Measurements from ENCODE around the gene WAC. TPM values are rescaled to one million over a fixed set of nuclear protein-coding genes. Genes with fewer than 3 reads are reported as not detected.
"Not testable (repeated sequence)": the region's sequence is repeated elsewhere in the genome, so short reads cannot be mapped to it uniquely, and the experiment has no call there.

The WAC gene
- total and polyA plus RNA-seq, 9 of the 15 experiments (the other 6 are each of a cell fraction or from before 2014, with no cell fraction given), result 24.8 to 123 (median 78.2) TPM

GRCh38 chr10:28490256-28490865, 42.6 kb upstream of the WAC start:
- intact Hi-C loops (cut with micrococcal nuclease), result loop anchor here (5.0 kb wide), 1 partner anchor 42 kb away; the partner anchor contains the start of gene WAC
- ATAC-seq, FAIRE-seq: not testable (repeated sequence)

DNA sequence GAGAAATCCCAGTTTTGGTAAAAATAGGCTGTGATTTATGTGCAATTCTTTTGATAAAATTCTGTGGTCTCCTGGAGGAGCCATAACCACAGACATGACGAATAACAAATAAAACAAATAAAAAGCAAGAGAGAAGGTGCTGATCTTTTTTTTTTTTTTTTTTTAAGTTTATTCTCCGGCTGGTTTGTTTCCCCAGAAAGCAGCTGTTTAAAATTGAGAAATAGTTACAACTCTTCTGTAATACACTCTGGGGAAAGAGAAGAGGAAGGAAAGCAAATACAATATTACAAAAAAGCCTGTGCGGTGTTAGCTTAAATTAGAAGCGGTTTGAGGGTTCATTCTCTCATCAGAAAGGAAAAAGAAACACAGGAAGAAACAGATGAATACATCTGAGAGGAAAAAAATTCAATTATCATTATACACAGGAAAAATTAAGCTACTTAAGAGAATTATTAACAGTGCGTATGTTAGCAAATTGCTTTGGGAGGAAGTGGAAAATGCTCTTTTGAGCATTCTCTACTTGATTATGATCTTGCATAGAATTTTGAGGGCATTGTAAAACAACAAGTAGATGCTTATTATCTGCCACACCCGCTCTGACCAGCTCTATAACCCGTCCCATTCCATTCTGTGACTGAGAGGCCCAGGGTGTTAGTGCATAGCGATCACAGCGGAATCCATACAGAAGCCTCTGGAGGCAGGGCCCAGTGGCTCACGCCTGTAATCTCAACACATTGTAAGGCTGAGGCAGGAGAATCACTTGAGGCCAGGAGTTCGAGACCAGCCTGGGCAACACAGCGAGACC, 40.6 kb upstream of the WAC start:
- Histone ChIP-seq H3K4me3 (no peak overlapping the region), H3K27me3 (ENCODE audit: control insufficient read depth in 2 of 2, insufficient read depth in 2 of 2, low read length in 2 of 2) (no peaks in the 10 kb centered on the region), H2AFZ (ENCODE audit: low read depth, low read length) (no peak overlapping the region), H3K79me2 (ENCODE audit: control insufficient read depth, insufficient read depth, low read length) (no peaks in the 10 kb centered on the region), H3K9me1 (ENCODE audit: control insufficient read depth, insufficient read depth, low read length) (no peaks in the 10 kb centered on the region), H3K4me2 (ENCODE audit: insufficient read depth, low read length) (no peak overlapping the region), H3K9ac (ENCODE audit: insufficient read depth in 1 of 2, low read depth in 2 of 2, low read length in 2 of 2) (no peak overlapping the region), H3K4me1 (replicated peaks in 1 of 2; ENCODE audit: control insufficient read depth in 2 of 2, insufficient read depth in 2 of 2, low read length in 2 of 2) (peaks cover 13 to 27% of the 10 kb centered on the region in 2 experiments; a peak in 4 of 5 replicates), H4K20me1 (replicated peaks; ENCODE audit: control insufficient read depth, insufficient read depth, low read length) (no peaks in the 10 kb centered on the region), H3K36me3 (ENCODE audit: control insufficient read depth, insufficient read depth, low read length) (no peaks in the 10 kb centered on the region), H3K9me3 (replicated peaks; ENCODE audit: control insufficient read depth, insufficient read depth, low read depth, low read length) (no peaks in the 10 kb centered on the region), H3K27ac (ENCODE audit: extremely low read depth, low read depth, low read length) (no peak overlapping the region)
- CTCF ChIA-PET (ENCODE audit: low intra/inter-chr PET ratio), result interaction anchor here (0.6 kb wide), 2 partner anchors 56 to 271 kb away, joined by 3 to 4 read pairs; no protein-coding TSS in a partner anchor
- ATAC-seq, result no peak
- no TSS peak for BruUV-seq (replicated peaks)
- POLR2A ChIA-PET, result interaction anchor here (0.6 to 0.9 kb wide), 2 partner anchors 13 to 56 kb away, joined by 3 read pairs; no protein-coding TSS in a partner anchor
- no peak for DNase-seq (ENCODE audit: extremely low read depth in 1 of 4, low spot score in 3 of 4)
- in situ Hi-C loops (cut with MboI), result no loop called here
- TF ChIP-seq FUS (optimal IDR thresholded peaks at IDR 0.05; ENCODE audit: low read depth, low read length) (no peak), ZNF121 (CRISPR knock-in tag; conservative IDR thresholded peaks at IDR 0.05) (0 out of 2 replicates have a peak, but pooled peaks have one; percentile 11), SOX6 (IDR thresholded peaks at IDR 0.05) (no peak), RBM17 (IDR thresholded peaks at IDR 0.05; ENCODE audit: borderline replicate concordance, low read depth, low read length) (no peak), HDAC1 (IDR thresholded peaks at IDR 0.05) (no peak), ZNF717 (CRISPR knock-in tag; IDR thresholded peaks at IDR 0.05) (no peak), ZNF696 (CRISPR knock-in tag; conservative IDR thresholded peaks at IDR 0.05) (no peak), NEUROD1 (IDR thresholded peaks at IDR 0.05; ENCODE audit: borderline replicate concordance, low read depth, low read length, partially characterized antibody) (no peak), RBM34 (IDR thresholded peaks at IDR 0.05; ENCODE audit: borderline replicate concordance, insufficient read depth, low read length) (no peak)
- TF ChIP-seq, protein P1, sequence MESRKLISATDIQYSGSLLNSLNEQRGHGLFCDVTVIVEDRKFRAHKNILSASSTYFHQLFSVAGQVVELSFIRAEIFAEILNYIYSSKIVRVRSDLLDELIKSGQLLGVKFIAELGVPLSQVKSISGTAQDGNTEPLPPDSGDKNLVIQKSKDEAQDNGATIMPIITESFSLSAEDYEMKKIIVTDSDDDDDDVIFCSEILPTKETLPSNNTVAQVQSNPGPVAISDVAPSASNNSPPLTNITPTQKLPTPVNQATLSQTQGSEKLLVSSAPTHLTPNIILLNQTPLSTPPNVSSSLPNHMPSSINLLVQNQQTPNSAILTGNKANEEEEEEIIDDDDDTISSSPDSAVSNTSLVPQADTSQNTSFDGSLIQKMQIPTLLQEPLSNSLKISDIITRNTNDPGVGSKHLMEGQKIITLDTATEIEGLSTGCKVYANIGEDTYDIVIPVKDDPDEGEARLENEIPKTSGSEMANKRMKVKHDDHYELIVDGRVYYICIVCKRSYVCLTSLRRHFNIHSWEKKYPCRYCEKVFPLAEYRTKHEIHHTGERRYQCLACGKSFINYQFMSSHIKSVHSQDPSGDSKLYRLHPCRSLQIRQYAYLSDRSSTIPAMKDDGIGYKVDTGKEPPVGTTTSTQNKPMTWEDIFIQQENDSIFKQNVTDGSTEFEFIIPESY (CRISPR knock-in tag; IDR thresholded peaks at IDR 0.05), result peak; percentile 46; the same call in 1 of the 2 replicates
- TF ChIP-seq, protein P2, sequence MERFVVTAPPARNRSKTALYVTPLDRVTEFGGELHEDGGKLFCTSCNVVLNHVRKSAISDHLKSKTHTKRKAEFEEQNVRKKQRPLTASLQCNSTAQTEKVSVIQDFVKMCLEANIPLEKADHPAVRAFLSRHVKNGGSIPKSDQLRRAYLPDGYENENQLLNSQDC (CRISPR knock-in tag; IDR thresholded peaks at IDR 0.05), result no peak
- FAIRE-seq, result no peak
- 59% methylated on average over 11 of the region's 12 CpGs for WGBS (ENCODE audit: insufficient coverage, low coverage, missing lambda C conversion rate)
- intact Hi-C loops (cut with micrococcal nuclease), result loop anchor here (5.0 kb wide), 1 partner anchor 40 kb away; the partner anchor contains the start of gene WAC

More at GRCh38 chr10:28490256-28490865, 42.6 kb upstream of the WAC start:
- in situ Hi-C loops (cut with MboI); H3K36me3 ChIP-seq (ENCODE audit: control insufficient read depth, insufficient read depth, low read length); H3K9ac ChIP-seq (ENCODE audit: insufficient read depth in 1 of 2, low read depth in 2 of 2, low read length in 2 of 2); H3K4me2 ChIP-seq (ENCODE audit: insufficient read depth, low read length); H3K9me3 ChIP-seq (replicated peaks; ENCODE audit: control insufficient read depth, insufficient read depth, low read depth, low read length); H3K4me3 ChIP-seq; H3K9me1 ChIP-seq (ENCODE audit: control insufficient read depth, insufficient read depth, low read length); BruUV-seq (replicated peaks); CTCF ChIA-PET (ENCODE audit: low intra/inter-chr PET ratio); H4K20me1 ChIP-seq (replicated peaks; ENCODE audit: control insufficient read depth, insufficient read depth, low read length); H3K27ac ChIP-seq (ENCODE audit: extremely low read depth, low read depth, low read length); H3K79me2 ChIP-seq (ENCODE audit: control insufficient read depth, insufficient read depth, low read length); H3K27me3 ChIP-seq (ENCODE audit: control insufficient read depth in 2 of 2, insufficient read depth in 2 of 2, low read length in 2 of 2); POLR2A ChIA-PET; DNase-seq (ENCODE audit: extremely low read depth in 1 of 4, low spot score in 3 of 4): not testable (repeated sequence)
- 31% methylated on average over 2 of the region's 2 CpGs for WGBS (ENCODE audit: insufficient coverage, low coverage, missing lambda C conversion rate)
- TF ChIP-seq ZNF146 (CRISPR knock-in tag; IDR thresholded peaks at IDR 0.05; ENCODE audit: unreplicated experiment), result peak; percentile 61
- TF ChIP-seq MAFG (tag; conservative IDR thresholded peaks at IDR 0.05), result 0 out of 2 replicates have a peak, but pooled peaks have one; percentile 15
- Histone ChIP-seq H3K4me1 (replicated peaks in 1 of 2; ENCODE audit: control insufficient read depth in 2 of 2, insufficient read depth in 2 of 2, low read length in 2 of 2) (peaks cover 11 to 12% of the 10 kb centered on the region in 2 experiments; a peak in 4 of 5 replicates), H2AFZ (ENCODE audit: low read depth, low read length) (peak overlapping the region; percentile 36; the same call in 1 of the 2 replicates)

Measured in K562 (cell line).